Measurements from ENCODE around the gene HIVEP2.

Gene HIVEP2

GRCh38 chr6:142845143-142845571, 99.8 kb downstream of the HIVEP2 start:
- H3K4me1 ChIP-seq (ENCODE audit: insufficient read depth, insufficient read length): no peaks in the 10 kb centered on the region
- TF ChIP-seq SUZ12 (IDR thresholded peaks at IDR 0.05; ENCODE audit: extremely low read depth, insufficient read depth, insufficient read length): no peak
- TF ChIP-seq YY1 (IDR thresholded peaks at IDR 0.05; ENCODE audit: insufficient read depth, insufficient read length): no peak
- no peak for TF ChIP-seq ZNF274 (IDR thresholded peaks at IDR 0.05; ENCODE audit: low read depth, low read length)

GRCh38 chr6:142844065-142844755, 100.8 kb downstream of the HIVEP2 start:
- no peaks in the 10 kb centered on the region for H3K9me3 ChIP-seq (ENCODE audit: insufficient read depth, low read length)
- H3K36me3 ChIP-seq (ENCODE audit: insufficient read depth, insufficient read length, low read length): no peaks in the 10 kb centered on the region
- no peak overlapping the region for H3K4me3 ChIP-seq (ENCODE audit: insufficient read length, low read depth)
- no peak for TF ChIP-seq SUZ12 (IDR thresholded peaks at IDR 0.05; ENCODE audit: extremely low read depth, insufficient read depth, insufficient read length)
- TF ChIP-seq YY1 (IDR thresholded peaks at IDR 0.05; ENCODE audit: insufficient read depth, insufficient read length): no peak
- no peak for TF ChIP-seq ZNF274 (IDR thresholded peaks at IDR 0.05; ENCODE audit: low read depth, low read length)
- H3K4me1 ChIP-seq (ENCODE audit: insufficient read depth, insufficient read length): no peaks in the 10 kb centered on the region
- no peak overlapping the region for H3K9ac ChIP-seq (ENCODE audit: insufficient read length, low read depth)
- no peaks in the 10 kb centered on the region for H3K27me3 ChIP-seq (ENCODE audit: insufficient read depth, insufficient read length)
- DNase-seq (ENCODE audit: low read depth, low spot score): no peak

More at GRCh38 chr6:142845143-142845571, 99.8 kb downstream of the HIVEP2 start:
- no peak overlapping the region for H3K9ac ChIP-seq (ENCODE audit: insufficient read length, low read depth)
- no peaks in the 10 kb centered on the region for H3K36me3 ChIP-seq (ENCODE audit: insufficient read depth, insufficient read length, low read length)
- no peaks in the 10 kb centered on the region for H3K9me3 ChIP-seq (ENCODE audit: insufficient read depth, low read length)
- DNase-seq (ENCODE audit: low read depth, low spot score): no peak
- H3K27me3 ChIP-seq (ENCODE audit: insufficient read depth, insufficient read length): no peaks in the 10 kb centered on the region
- H3K4me3 ChIP-seq (ENCODE audit: insufficient read length, low read depth): no peak overlapping the region

- no peaks in the 10 kb centered on the region for H3K36me3 ChIP-seq (ENCODE audit: insufficient read depth, insufficient read length, low read length)
- no peaks in the 10 kb centered on the region for H3K9me3 ChIP-seq (ENCODE audit: insufficient read depth, low read length)
- H3K4me1 ChIP-seq (ENCODE audit: insufficient read depth, insufficient read length): no peaks in the 10 kb centered on the region
- no peak for DNase-seq (ENCODE audit: low read depth, low spot score)
- no peak overlapping the region for H3K4me3 ChIP-seq (ENCODE audit: insufficient read length, low read depth)
- no peaks in the 10 kb centered on the region for H3K27me3 ChIP-seq (ENCODE audit: insufficient read depth, insufficient read length)
- no peak for TF ChIP-seq YY1 (IDR thresholded peaks at IDR 0.05; ENCODE audit: insufficient read depth, insufficient read length)
- no peak for TF ChIP-seq ZNF274 (IDR thresholded peaks at IDR 0.05; ENCODE audit: low read depth, low read length)
- TF ChIP-seq SUZ12 (IDR thresholded peaks at IDR 0.05; ENCODE audit: extremely low read depth, insufficient read depth, insufficient read length): no peak
- no peak overlapping the region for H3K9ac ChIP-seq (ENCODE audit: insufficient read length, low read depth)
Observed at GRCh38 chr6:142843361-142843760, 101.6 kb downstream of the HIVEP2 start.

- Histone ChIP-seq H3K4me3 (ENCODE audit: insufficient read length, low read depth) (no peak overlapping the region), H3K9ac (ENCODE audit: insufficient read length, low read depth) (no peak overlapping the region), H3K27me3 (ENCODE audit: insufficient read depth, insufficient read length) (no peaks in the 10 kb centered on the region), H3K9me3 (ENCODE audit: insufficient read depth, low read length) (no peaks in the 10 kb centered on the region), H3K36me3 (ENCODE audit: insufficient read depth, insufficient read length, low read length) (no peaks in the 10 kb centered on the region), H3K4me1 (ENCODE audit: insufficient read depth, insufficient read length) (no peaks in the 10 kb centered on the region)
- TF ChIP-seq YY1 (IDR thresholded peaks at IDR 0.05; ENCODE audit: insufficient read depth, insufficient read length) (no peak), SUZ12 (IDR thresholded peaks at IDR 0.05; ENCODE audit: extremely low read depth, insufficient read depth, insufficient read length) (no peak), ZNF274 (IDR thresholded peaks at IDR 0.05; ENCODE audit: low read depth, low read length) (no peak)
- DNase-seq (ENCODE audit: low read depth, low spot score): no peak
Observed at GRCh38 chr6:142842418-142843261, 102.3 kb downstream of the HIVEP2 start.

GRCh38 chr6:142841915-142842314, 103.1 kb downstream of the HIVEP2 start:
- no peak overlapping the region for H3K4me3 ChIP-seq (ENCODE audit: insufficient read length, low read depth)
- H3K36me3 ChIP-seq (ENCODE audit: insufficient read depth, insufficient read length, low read length): no peaks in the 10 kb centered on the region
- H3K9me3 ChIP-seq (ENCODE audit: insufficient read depth, low read length): no peaks in the 10 kb centered on the region
- no peaks in the 10 kb centered on the region for H3K27me3 ChIP-seq (ENCODE audit: insufficient read depth, insufficient read length)
- H3K9ac ChIP-seq (ENCODE audit: insufficient read length, low read depth): no peak overlapping the region
- H3K4me1 ChIP-seq (ENCODE audit: insufficient read depth, insufficient read length): no peaks in the 10 kb centered on the region
- no peak for DNase-seq (ENCODE audit: low read depth, low spot score)
- no peak for TF ChIP-seq ZNF274 (IDR thresholded peaks at IDR 0.05; ENCODE audit: low read depth, low read length)
- TF ChIP-seq YY1 (IDR thresholded peaks at IDR 0.05; ENCODE audit: insufficient read depth, insufficient read length): no peak
- no peak for TF ChIP-seq SUZ12 (IDR thresholded peaks at IDR 0.05; ENCODE audit: extremely low read depth, insufficient read depth, insufficient read length)

- H3K9ac ChIP-seq (ENCODE audit: insufficient read length, low read depth): no peak overlapping the region
- no peaks in the 10 kb centered on the region for H3K9me3 ChIP-seq (ENCODE audit: insufficient read depth, low read length)
- H3K36me3 ChIP-seq (ENCODE audit: insufficient read depth, insufficient read length, low read length): no peaks in the 10 kb centered on the region
- H3K27me3 ChIP-seq (ENCODE audit: insufficient read depth, insufficient read length): no peaks in the 10 kb centered on the region
- no peaks in the 10 kb centered on the region for H3K4me1 ChIP-seq (ENCODE audit: insufficient read depth, insufficient read length)
- no peak for DNase-seq (ENCODE audit: low read depth, low spot score)
- TF ChIP-seq YY1 (IDR thresholded peaks at IDR 0.05; ENCODE audit: insufficient read depth, insufficient read length): no peak
- no peak for TF ChIP-seq SUZ12 (IDR thresholded peaks at IDR 0.05; ENCODE audit: extremely low read depth, insufficient read depth, insufficient read length)
- TF ChIP-seq ZNF274 (IDR thresholded peaks at IDR 0.05; ENCODE audit: low read depth, low read length): no peak
- no peak overlapping the region for H3K4me3 ChIP-seq (ENCODE audit: insufficient read length, low read depth)
Observed at GRCh38 chr6:142839686-142840040, 105.3 kb downstream of the HIVEP2 start.
